ENCODE data around the gene HPCAL1. TPM values are rescaled to one million over a fixed set of nuclear protein-coding genes. Genes with fewer than 3 reads are reported as not detected.

Gene HPCAL1
- total and polyA plus RNA-seq, 2 of the 8 experiments (the other 6 are each of a cell fraction or from before 2014, with no cell fraction given): 5.8 to 8.6 TPM

DNA sequence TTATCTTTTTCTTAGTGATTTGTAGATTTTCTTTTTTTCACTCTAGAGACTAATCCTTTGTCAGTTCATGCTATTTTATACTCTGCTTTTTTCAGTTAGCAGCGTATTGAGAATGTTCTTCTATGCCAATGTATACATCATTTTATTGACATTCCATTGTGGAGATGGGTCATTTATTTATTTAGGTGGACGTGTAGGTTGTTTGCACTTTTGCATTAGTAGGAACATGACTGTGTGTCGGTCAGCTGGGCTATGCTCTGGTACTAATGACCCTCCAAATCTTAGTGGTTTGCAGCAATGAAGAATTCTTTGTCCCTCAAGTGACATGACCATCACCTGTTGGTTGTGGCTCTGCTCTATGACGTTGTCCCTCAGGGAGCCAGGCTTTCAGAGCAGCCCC lies 33.6 kb downstream of the HPCAL1 start (continued):
- TF ChIP-seq KDM5A (IDR thresholded peaks at IDR 0.05; ENCODE audit: low read length): no peak
